Activated T-helper 1 cell treated with anti-CD3 and anti-CD28 coated beads, Interleukin-2, amount 50 U/mL, for 16 hours (primary cell): ENCODE results near the gene TTC28.

ENCODE experiments used
- DNase-seq, 2 donors: peaks; one replicate each; pipeline ENCODE4 v3.0.0-alpha.2; 2020; ENCODE audit warnings: low read depth in 1 of 2, low spot score in 1 of 2

The TTC28 gene

GRCh38 chr22:27994481-27995331, 684.9 kb downstream of the TTC28 start:
- DNase-seq: no peak

DNA sequence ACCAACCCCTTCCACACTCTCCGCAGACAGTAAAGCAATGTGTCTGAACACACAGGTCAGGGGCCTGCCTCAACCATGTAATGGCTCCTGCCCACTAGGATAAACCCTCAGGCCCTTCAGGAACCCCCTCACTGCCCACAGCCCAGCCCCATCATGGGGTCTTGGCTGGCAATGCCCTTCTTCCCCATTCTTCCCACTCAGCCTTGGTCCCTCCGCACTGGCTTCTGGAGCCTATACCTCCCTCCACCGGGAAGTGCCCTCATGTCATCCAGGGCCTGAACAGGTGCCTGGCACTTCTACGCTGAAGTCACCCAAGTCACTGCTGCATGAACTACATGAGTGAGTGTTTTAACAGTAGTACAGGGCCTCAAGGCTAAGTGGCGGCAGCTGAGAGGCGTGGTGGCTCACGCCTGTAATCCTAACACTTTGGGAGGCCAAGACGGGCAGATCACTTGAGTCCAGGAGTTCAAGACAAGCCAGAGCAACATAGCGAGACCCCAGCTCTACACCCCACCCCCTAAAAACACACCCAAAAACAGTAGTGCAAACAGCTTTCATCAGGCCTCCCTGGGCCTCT, 685.8 kb downstream of the TTC28 start:
- no peak for DNase-seq

GRCh38 chr22:27993201-27993635, 686.4 kb downstream of the TTC28 start:
- no peak for DNase-seq

GRCh38 chr22:27992294-27993165, 687.1 kb downstream of the TTC28 start:
- no peak for DNase-seq

DNA sequence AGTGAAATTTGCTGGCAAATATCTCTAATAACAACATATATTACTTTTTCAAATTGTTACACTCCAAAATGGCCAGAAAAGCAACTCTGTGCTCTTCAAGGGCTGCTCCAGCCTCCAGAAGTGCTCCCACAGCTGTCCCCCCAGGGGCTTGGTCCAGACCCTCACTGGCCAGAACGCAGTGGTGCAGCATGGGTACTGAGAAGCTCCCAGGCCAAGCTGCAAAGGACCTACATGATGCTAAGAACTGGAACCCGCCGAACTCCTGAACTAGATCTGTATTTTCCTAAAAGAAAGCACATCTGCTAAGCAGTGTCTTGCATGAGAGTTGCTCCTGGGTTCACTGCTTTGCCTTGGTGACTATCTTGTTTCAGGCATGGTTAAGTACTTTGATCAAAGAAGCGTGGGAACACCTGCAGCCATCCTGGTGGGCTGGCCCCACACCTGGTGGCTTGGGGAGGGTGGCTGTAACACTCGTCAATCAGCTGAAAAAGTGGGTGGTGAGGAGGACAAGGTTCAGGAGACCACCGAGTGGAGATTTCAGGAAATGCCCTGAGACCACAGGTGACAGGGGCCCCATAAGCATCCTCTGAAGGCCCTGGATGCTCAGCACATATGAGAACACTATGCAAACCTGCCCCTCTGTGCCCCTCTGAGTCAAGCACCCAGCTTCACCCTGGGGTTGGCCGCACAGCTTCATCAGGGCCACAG, 687.9 kb downstream of the TTC28 start:
- no peak for DNase-seq

GRCh38 chr22:27990879-27991278, 688.8 kb downstream of the TTC28 start:
- DNase-seq: no peak

DNA sequence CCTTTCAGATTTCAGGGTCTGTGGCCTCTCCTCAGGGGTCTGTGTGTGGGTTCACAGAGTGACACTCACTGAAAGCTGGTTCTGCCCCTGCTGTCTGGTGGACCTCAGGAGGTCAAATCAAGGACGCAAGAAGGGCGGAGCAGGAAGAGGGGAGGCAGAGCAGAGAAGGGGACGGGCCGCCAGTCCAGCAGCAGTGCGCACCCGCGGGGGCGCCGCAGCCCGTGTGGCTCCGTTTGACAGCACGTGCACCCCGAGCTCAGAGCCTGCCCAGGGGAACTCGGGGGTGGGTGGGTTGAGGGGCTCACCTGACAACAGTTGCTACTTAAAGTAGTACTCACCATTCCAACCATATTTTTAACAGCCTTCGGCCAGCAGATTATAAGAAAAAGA, 689.2 kb downstream of the TTC28 start:
- no peak for DNase-seq

GRCh38 chr22:27989758-27990450, 689.7 kb downstream of the TTC28 start:
- DNase-seq: no peak

DNA sequence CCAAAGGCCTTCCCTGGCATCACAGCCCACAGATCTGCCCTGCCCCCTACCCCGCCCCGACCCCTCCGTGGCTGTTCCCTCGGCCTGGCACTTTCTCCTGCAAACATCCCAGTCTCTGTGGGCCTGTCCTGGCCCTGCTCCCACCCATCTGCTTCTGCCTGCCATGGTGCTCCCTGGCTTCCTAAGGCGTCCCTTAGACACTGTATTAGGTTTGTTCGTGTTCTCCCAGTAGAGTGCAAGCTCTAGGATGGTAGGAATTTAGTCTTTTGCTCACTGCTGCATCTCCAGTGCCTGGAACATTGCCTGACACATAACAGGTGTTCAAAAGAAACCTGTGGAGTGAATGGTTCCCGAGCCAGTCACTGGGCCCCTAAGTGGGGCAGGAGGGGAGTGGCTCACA, 690.9 kb downstream of the TTC28 start:
- no peak for DNase-seq

GRCh38 chr22:27987557-27987956, 692.1 kb downstream of the TTC28 start:
- DNase-seq: no peak

GRCh38 chr22:27986937-27987336, 692.7 kb downstream of the TTC28 start:
- no peak for DNase-seq

DNA sequence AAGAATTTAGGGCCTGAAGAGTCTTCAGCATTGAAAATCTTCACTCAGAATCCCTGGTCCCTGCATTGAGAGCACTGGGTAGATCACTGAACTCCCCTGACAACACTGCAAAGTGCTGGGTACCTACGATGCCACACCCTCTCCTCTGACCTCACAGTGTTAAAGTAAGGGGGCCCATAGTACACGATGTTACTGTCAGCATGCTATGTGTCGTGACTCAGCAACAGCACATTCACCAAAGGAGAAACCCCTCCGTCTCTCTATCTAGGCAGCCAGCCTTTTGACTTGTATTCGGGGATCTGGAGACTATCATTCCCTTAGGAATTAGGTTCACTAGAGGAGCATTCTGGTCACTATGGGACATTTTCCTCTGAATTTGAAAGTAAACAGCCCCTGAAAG, 693.2 kb downstream of the TTC28 start:
- DNase-seq: no peak

GRCh38 chr22:27985323-27986275, 694.0 kb downstream of the TTC28 start:
- no peak for DNase-seq

DNA sequence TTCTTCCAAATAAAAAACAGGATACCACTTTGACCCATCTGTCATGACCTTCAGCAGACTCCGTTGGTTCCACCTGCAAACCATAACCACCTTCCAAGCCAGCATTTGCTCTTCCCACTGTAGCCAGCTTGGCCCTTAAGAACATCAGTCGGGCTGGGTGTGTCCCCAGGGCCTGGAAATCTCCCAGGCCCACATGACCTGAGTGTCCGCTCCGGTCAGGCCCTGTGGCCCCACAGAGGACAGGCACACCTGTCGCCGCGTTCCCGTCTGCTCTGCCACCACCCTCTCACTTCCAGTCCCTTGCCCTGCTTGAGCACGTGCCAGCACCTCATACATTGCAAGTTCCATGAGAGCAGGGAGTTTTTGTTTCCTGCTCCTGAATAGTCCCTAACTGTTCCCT, 694.9 kb downstream of the TTC28 start:
- DNase-seq: no peak

- DNase-seq: no peak
Measured at GRCh38 chr22:27984001-27984695, 695.5 kb downstream of the TTC28 start.

GRCh38 chr22:27983361-27983791, 696.3 kb downstream of the TTC28 start:
- DNase-seq: no peak

GRCh38 chr22:27982630-27983180, 696.9 kb downstream of the TTC28 start:
- DNase-seq: no peak

DNA sequence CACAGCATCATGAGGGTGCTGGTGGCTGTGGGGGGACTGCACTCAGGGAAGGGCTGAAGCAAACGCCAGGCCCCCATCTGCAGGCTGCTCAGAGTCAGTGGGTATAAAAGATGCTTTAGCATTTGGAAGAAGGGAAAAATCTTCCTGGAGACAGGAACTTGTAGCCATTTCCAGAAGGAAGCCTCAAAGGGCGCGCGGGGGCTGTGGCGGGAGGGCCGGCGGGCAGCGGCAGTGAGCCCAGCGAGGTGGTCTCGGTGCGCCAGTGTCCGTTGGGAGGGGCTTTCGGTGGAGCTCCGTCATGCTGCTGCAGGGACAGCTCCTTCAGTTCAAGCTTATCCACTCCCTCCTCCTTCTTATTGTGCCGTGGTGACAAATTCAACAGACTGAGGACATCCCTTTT, 697.5 kb downstream of the TTC28 start:
- DNase-seq: no peak
